Measurements from ENCODE around the gene NXPH3. TPM values are rescaled to one million over a fixed set of nuclear protein-coding genes. Genes with fewer than 3 reads are reported as not detected.

The NXPH3 gene
- total RNA-seq, 4 donors from 2014 or later: 0.83 to 2.1 (median 0.94) TPM; not detected in 1

- peaks cover 0 to 11% (median 0%) of the 10 kb centered on the region in 4 donors for H3K4me1 ChIP-seq
- no peaks in the 10 kb centered on the region for H3K9me3 ChIP-seq
- peaks cover 0 to 68% (median 0%) of the 10 kb centered on the region in 3 donors for H3K36me3 ChIP-seq
- DNase-seq: no peak
- no peak overlapping the region for H3K27ac ChIP-seq
- no peaks in the 10 kb centered on the region for H3K27me3 ChIP-seq
- no peak overlapping the region for H3K4me3 ChIP-seq
- no peak for TF ChIP-seq CTCF (IDR thresholded peaks at IDR 0.05)
- TF ChIP-seq POLR2A (IDR thresholded peaks at IDR 0.05): no peak
These were observed 22.4 kb downstream of the NXPH3 start for GRCh38 chr17:49597928-49598655.

GRCh38 chr17:49598918-49599317 is 23.2 kb downstream of the NXPH3 start:
- H3K27ac ChIP-seq: no peak overlapping the region
- peaks cover 0 to 76% (median 0%) of the 10 kb centered on the region in 3 donors for H3K36me3 ChIP-seq
- DNase-seq: no peak
- peaks cover 0 to 11% (median 0%) of the 10 kb centered on the region in 4 donors for H3K4me1 ChIP-seq
- TF ChIP-seq POLR2A (IDR thresholded peaks at IDR 0.05): no peak
- H3K27me3 ChIP-seq: no peaks in the 10 kb centered on the region
- H3K4me3 ChIP-seq: no peak overlapping the region
- no peaks in the 10 kb centered on the region for H3K9me3 ChIP-seq

- DNase-seq: no peak
- no peak for TF ChIP-seq POLR2A (IDR thresholded peaks at IDR 0.05)
- Histone ChIP-seq H3K4me3 (no peak overlapping the region), H3K27me3 (no peaks in the 10 kb centered on the region), H3K27ac (no peak overlapping the region), H3K4me1 (peaks cover 0 to 11% (median 0%) of the 10 kb centered on the region in 4 donors), H3K36me3 (peaks cover 0 to 86% (median 0%) of the 10 kb centered on the region in 3 donors), H3K9me3 (no peaks in the 10 kb centered on the region)
These were observed 25.3 kb downstream of the NXPH3 start for GRCh38 chr17:49600949-49601348.

GRCh38 chr17:49602783-49603182 is 27.1 kb downstream of the NXPH3 start:
- H3K27ac ChIP-seq: no peak overlapping the region

GRCh38 chr17:49603238-49603637 is 27.6 kb downstream of the NXPH3 start:
- H3K9me3 ChIP-seq: no peaks in the 10 kb centered on the region
- H3K27me3 ChIP-seq: no peaks in the 10 kb centered on the region
- H3K4me3 ChIP-seq: no peak overlapping the region
- H3K27ac ChIP-seq: no peak overlapping the region
- H3K36me3 ChIP-seq: peaks cover 0 to 89% (median 0%) of the 10 kb centered on the region in 3 donors
- H3K4me1 ChIP-seq: no peaks in the 10 kb centered on the region
- TF ChIP-seq CTCF (IDR thresholded peaks at IDR 0.05) (no peak), POLR2A (IDR thresholded peaks at IDR 0.05) (no peak)
- DNase-seq: no peak

More at GRCh38 chr17:49602783-49603182, 27.1 kb downstream of the NXPH3 start:
- TF ChIP-seq POLR2A (IDR thresholded peaks at IDR 0.05): no peak
- no peak for TF ChIP-seq CTCF (IDR thresholded peaks at IDR 0.05)
- H3K4me1 ChIP-seq: no peaks in the 10 kb centered on the region
- peaks cover 0 to 92% (median 0%) of the 10 kb centered on the region in 3 donors for H3K36me3 ChIP-seq
- no peak for DNase-seq
- no peaks in the 10 kb centered on the region for H3K27me3 ChIP-seq
- H3K9me3 ChIP-seq: no peaks in the 10 kb centered on the region
- no peak overlapping the region for H3K4me3 ChIP-seq

- Histone ChIP-seq H3K27me3 (no peaks in the 10 kb centered on the region), H3K27ac (no peak overlapping the region), H3K36me3 (peaks cover 0 to 89% (median 0%) of the 10 kb centered on the region in 3 donors)
These were observed 28.0 kb downstream of the NXPH3 start for GRCh38 chr17:49603720-49604119.

More at GRCh38 chr17:49603720-49604119, 28.0 kb downstream of the NXPH3 start:
- TF ChIP-seq POLR2A (IDR thresholded peaks at IDR 0.05) (no peak), CTCF (IDR thresholded peaks at IDR 0.05) (no peak)
- no peak for DNase-seq
- H3K4me3 ChIP-seq: no peak overlapping the region
- no peaks in the 10 kb centered on the region for H3K4me1 ChIP-seq
- no peaks in the 10 kb centered on the region for H3K9me3 ChIP-seq

All from Peyer's patch (tissue), 4 donors.